NCI-H1417 (cell line): ENCODE results near the gene KCNQ4.

ENCODE experiments used
- DNase-seq, 3 experiments: peaks; one replicate each; lab custom pipeline; 2025; lab: John Stamatoyannopoulos, UW

The KCNQ4 gene

GRCh38 chr1:40840526-40841323 lies 57.1 kb downstream of the KCNQ4 start:
- DNase-seq: no peak

- DNase-seq: no peak
Observed at GRCh38 chr1:40841602-40842001, 58.0 kb downstream of the KCNQ4 start.

GRCh38 chr1:40842207-40842606 lies 58.6 kb downstream of the KCNQ4 start:
- no peak for DNase-seq

- no peak for DNase-seq
Observed at GRCh38 chr1:40842691-40843090, 59.1 kb downstream of the KCNQ4 start.

GRCh38 chr1:40844079-40844478 lies 60.5 kb downstream of the KCNQ4 start:
- peak in 1 of 3 experiments; percentile 67 for DNase-seq

- peak in 1 of 3 experiments; percentile 5 for DNase-seq
Observed at GRCh38 chr1:40844887-40845878, 61.6 kb downstream of the KCNQ4 start.

GRCh38 chr1:40845895-40846294 lies 62.3 kb downstream of the KCNQ4 start:
- DNase-seq: no peak

GRCh38 chr1:40847023-40847745 lies 63.6 kb downstream of the KCNQ4 start:
- peak in 1 of 3 experiments; percentile 21 for DNase-seq

- DNase-seq: peak; percentile 52 to 81 (median 61)
Observed at GRCh38 chr1:40848530-40849189, 65.1 kb downstream of the KCNQ4 start.

- peak; percentile 41 to 77 (median 50) for DNase-seq
Observed at GRCh38 chr1:40849801-40850592, 66.4 kb downstream of the KCNQ4 start.

GRCh38 chr1:40851643-40852042 lies 68.1 kb downstream of the KCNQ4 start:
- no peak for DNase-seq

- DNase-seq: no peak
Observed at GRCh38 chr1:40853113-40853884, 69.7 kb downstream of the KCNQ4 start.

GRCh38 chr1:40853885-40854170 lies 70.2 kb downstream of the KCNQ4 start:
- no peak for DNase-seq

GRCh38 chr1:40855513-40855912 lies 71.9 kb downstream of the KCNQ4 start:
- DNase-seq: peak in 1 of 3 experiments; percentile 15

- no peak for DNase-seq
Observed at GRCh38 chr1:40856116-40856515, 72.5 kb downstream of the KCNQ4 start.

- no peak for DNase-seq
Observed at GRCh38 chr1:40856656-40857302, 73.2 kb downstream of the KCNQ4 start.

- peak in 2 of 3 experiments; percentile 7 to 19 for DNase-seq
Observed at GRCh38 chr1:40857737-40858136, 74.2 kb downstream of the KCNQ4 start.

GRCh38 chr1:40858856-40859416 lies 75.3 kb downstream of the KCNQ4 start:
- no peak for DNase-seq

- DNase-seq: no peak
Observed at GRCh38 chr1:40860706-40861223, 77.2 kb downstream of the KCNQ4 start.
